Measurements from ENCODE around the gene CEMIP. TPM values are rescaled to one million over a fixed set of nuclear protein-coding genes. Genes with fewer than 3 reads are reported as not detected.

CEMIP gene
- total and polyA plus RNA-seq, 12 donors = 0.01 to 1.9 (median 0.23) TPM; not detected in 1

DNA sequence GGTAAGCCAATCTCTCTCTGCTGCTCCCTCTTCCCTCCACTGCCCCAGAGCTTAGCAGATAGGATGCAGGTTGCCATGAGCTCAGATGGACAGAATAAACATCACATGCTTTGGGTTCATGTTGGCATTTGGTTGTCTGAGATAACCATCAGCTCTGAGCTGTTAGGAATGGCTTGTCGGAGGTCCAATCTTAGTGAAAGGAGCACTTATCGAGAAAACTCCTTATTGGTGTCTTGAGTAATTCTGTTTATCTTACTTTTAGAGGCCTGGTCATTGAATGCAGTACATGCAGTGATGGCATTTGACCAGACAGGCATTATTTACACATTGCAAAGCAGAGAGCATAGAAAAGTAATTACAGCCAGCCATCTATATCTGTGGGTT is 99.7 kb downstream of the CEMIP start:
- no peak overlapping the region for H3K4me3 ChIP-seq
- H3K36me3 ChIP-seq = no peaks in the 10 kb centered on the region
- ATAC-seq (no peak), DNase-seq (no peak)
- H3K9me3 ChIP-seq = no peaks in the 10 kb centered on the region
- intact Hi-C loops (cut with DNase I) = no loop called here
- no peak overlapping the region for H3K27ac ChIP-seq
- 91 to 93% methylated on average over 2 of the region's 2 CpGs for WGBS, 2 donors
- TF ChIP-seq, protein P1, sequence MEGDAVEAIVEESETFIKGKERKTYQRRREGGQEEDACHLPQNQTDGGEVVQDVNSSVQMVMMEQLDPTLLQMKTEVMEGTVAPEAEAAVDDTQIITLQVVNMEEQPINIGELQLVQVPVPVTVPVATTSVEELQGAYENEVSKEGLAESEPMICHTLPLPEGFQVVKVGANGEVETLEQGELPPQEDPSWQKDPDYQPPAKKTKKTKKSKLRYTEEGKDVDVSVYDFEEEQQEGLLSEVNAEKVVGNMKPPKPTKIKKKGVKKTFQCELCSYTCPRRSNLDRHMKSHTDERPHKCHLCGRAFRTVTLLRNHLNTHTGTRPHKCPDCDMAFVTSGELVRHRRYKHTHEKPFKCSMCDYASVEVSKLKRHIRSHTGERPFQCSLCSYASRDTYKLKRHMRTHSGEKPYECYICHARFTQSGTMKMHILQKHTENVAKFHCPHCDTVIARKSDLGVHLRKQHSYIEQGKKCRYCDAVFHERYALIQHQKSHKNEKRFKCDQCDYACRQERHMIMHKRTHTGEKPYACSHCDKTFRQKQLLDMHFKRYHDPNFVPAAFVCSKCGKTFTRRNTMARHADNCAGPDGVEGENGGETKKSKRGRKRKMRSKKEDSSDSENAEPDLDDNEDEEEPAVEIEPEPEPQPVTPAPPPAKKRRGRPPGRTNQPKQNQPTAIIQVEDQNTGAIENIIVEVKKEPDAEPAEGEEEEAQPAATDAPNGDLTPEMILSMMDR (IDR thresholded peaks at IDR 0.05) = no peak
- H3K4me1 ChIP-seq = peaks cover 0 to 22% (median 12%) of the 10 kb centered on the region in 9 donors
- no peaks in the 10 kb centered on the region for H3K27me3 ChIP-seq

DNA sequence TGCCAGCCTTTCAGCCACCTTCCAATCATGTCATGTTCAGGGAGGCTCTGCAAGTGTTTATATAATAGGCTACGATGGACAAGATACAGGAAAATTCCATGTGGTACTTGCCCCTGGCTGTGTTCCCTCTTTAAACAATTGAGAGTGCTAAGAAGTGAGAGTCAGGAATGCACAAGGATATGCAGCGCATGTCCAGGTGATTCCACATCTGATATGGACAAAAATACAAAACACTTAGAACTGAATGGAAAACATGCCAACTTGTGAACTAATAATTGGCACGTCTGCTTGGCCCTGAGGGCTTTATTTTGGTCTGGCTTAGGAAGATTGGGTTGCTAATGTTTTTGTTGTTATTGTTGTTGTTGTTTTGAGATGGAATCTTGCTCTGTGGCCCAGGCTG is 100.9 kb downstream of the CEMIP start:
- Histone ChIP-seq H3K4me3 (no peak overlapping the region), H3K9me3 (no peaks in the 10 kb centered on the region), H3K27me3 (no peaks in the 10 kb centered on the region), H3K4me1 (peaks cover 0 to 21% (median 12%) of the 10 kb centered on the region in 9 donors), H3K27ac (no peak overlapping the region), H3K36me3 (no peaks in the 10 kb centered on the region)
- 42 to 49% methylated on average over 3 of the region's 3 CpGs for WGBS, 2 donors
- DNase-seq = no peak
- intact Hi-C loops (cut with DNase I) = no loop called here
- TF ChIP-seq, protein P1 (IDR thresholded peaks at IDR 0.05) = no peak
- no peak for ATAC-seq

DNA sequence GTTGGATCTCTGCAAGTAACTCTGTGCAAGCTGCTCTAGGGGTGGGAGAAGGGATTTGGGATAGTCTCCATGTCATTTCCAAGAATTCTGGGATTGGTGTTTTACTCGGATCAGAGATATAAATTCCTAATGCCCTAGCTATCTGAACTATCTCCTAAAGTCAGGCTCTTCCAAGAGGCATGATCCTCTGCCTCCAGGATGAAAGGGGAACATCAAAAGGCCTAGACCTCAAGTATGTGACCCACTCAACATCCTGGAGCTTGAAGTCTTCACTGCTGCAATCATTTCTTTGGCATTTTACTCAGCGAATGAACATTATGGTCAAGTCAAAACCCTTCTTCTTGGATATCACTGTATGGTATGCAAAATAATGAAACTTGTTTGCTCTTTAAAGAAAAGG is 104.5 kb downstream of the CEMIP start:
- intact Hi-C loops (cut with DNase I) = no loop called here
- TF ChIP-seq, protein P1 (IDR thresholded peaks at IDR 0.05) = no peak
- no peak for DNase-seq
- Histone ChIP-seq H3K4me1 (peaks cover 0 to 19% (median 3%) of the 10 kb centered on the region in 9 donors), H3K9me3 (no peaks in the 10 kb centered on the region), H3K4me3 (no peak overlapping the region), H3K36me3 (no peaks in the 10 kb centered on the region), H3K27me3 (no peaks in the 10 kb centered on the region), H3K27ac (no peak overlapping the region)
- no peak for ATAC-seq
- 88 to 93% methylated on average over 2 of the region's 2 CpGs for WGBS, 2 donors

DNA sequence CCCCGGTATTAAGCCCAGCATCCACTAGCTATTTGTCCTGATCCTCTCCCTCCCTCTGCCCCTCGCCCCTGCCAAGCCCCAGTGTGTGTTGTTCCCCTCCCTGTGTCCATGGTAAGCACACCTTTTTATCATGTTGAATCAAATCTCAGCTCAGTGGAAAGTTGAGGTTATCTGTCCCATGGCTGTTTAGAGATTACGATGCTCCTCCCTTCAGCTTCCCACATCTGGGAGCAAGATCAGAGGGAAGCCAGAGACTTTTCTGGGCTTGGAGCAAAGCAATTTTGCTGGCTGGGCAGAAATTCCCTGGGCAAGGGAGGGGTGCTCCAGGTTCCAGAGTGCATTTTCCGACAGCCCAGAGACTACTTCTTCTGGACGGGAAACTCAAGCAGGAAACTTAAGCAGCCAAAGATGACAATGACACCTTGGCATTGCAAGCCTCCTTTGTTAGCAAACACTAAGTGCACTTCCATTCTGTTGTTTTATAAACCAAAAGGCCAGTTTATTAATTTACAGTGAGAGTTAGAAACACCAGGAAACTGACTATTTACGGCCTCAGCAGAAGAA is 105.9 kb downstream of the CEMIP start:
- peak; percentile 57 to 87 (median 77) for ATAC-seq
- H3K27ac ChIP-seq = no peak overlapping the region
- no peaks in the 10 kb centered on the region for H3K9me3 ChIP-seq
- H3K4me3 ChIP-seq = no peak overlapping the region
- whole genome bisulfite sequencing, 2 donors = 64 to 72% methylated on average over 6 of the region's 6 CpGs
- no peaks in the 10 kb centered on the region for H3K27me3 ChIP-seq
- DNase-seq = peak in 1 of 2 donors; percentile 39
- peaks cover 0 to 14% (median 3%) of the 10 kb centered on the region in 9 donors for H3K4me1 ChIP-seq
- no peaks in the 10 kb centered on the region for H3K36me3 ChIP-seq
- TF ChIP-seq, protein P1 (IDR thresholded peaks at IDR 0.05) = no peak
- intact Hi-C loops (cut with DNase I) = no loop called here

Data from heart right ventricle (tissue), 16 donors.